Naive thymus-derived CD8-positive, alpha-beta T cell (primary cell): ENCODE results near the gene ABCG1. TPM values are rescaled to one million over a fixed set of nuclear protein-coding genes. Genes with fewer than 3 reads are reported as not detected.
A peak's percentile ranks its signal among the peaks of the same experiment; 100 is the strongest.

Experiments
- ATAC-seq, 2 donors: fragments of 150-1000 bp; cut with Tn5 transposase in 1 of 2; sonication (Bioruptor Pico), chemical (Tn5 transposase) in 1 of 2; 1 replicate in 1 of 2; 2 replicates in 1 of 2; pipeline ENCODE4 v1.10.0; 2021; ENCODE audit warnings: mild to moderate bottlenecking in 2 of 2, moderate library complexity in 2 of 2
- POLR2A ChIA-PET: fragments of 350-600 bp; sonication (Branson Sonifier 250); formaldehyde crosslinking; loops from one replicate; lab custom pipeline; 2021; ENCODE audit warnings: antibody characterized with exemption; lab: Charles Lee
- DNase-seq, 10 donors: peaks; one replicate each; pipeline versions ENCODE4 v3.0.0 to v3.0.0-alpha.2; 2020 to 2022
- H3K27ac Mint-ChIP-seq, 10 donors: one replicate each; pipeline ENCODE4 v1.8.0; 2020 to 2022; ENCODE audit warnings: mild to moderate bottlenecking in 10 of 10, mixed read lengths in 10 of 10, moderate library complexity in 4 of 10, inconsistent platforms in 1 of 10
- H3K27me3 Mint-ChIP-seq, 5 donors: one replicate each; pipeline ENCODE4 v1.8.0; 2021 to 2022; ENCODE audit warnings: mixed read lengths in 5 of 5
- H3K36me3 Mint-ChIP-seq, 3 donors: one replicate each; pipeline ENCODE4 v1.8.0; 2020 to 2022; ENCODE audit warnings: mixed read lengths in 3 of 3, mild to moderate bottlenecking in 2 of 3, inconsistent platforms in 1 of 3
- H3K4me1 Mint-ChIP-seq, 4 donors: one replicate each; pipeline ENCODE4 v1.8.0; 2021 to 2022; ENCODE audit warnings: mixed read lengths in 4 of 4
- H3K4me3 Mint-ChIP-seq, 10 donors: one replicate each; pipeline ENCODE4 v1.8.0; 2020 to 2022; ENCODE audit warnings: mild to moderate bottlenecking in 10 of 10, mixed read lengths in 10 of 10, moderate library complexity in 6 of 10, inconsistent platforms in 1 of 10
- H3K9me3 Mint-ChIP-seq, 9 donors: one replicate each; pipeline ENCODE4 v1.8.0; 2020 to 2022; ENCODE audit warnings: mixed read lengths in 9 of 9, mild to moderate bottlenecking in 3 of 9, inconsistent platforms in 1 of 9, moderate library complexity in 1 of 9
- polyA plus RNA-seq, 3 donors: library from polyadenylated mRNA; unstranded; fragments of 300-500 nt; fragmentation: Illumina TruSeq; gene quantifications; one replicate each; pipeline ENCODE4 v1.2.3, GENCODE V29; 2021
- total RNA-seq, 8 experiments: library from RNA in 2 of 8; stranded (reverse) in 2 of 8; gene quantifications; one replicate each; pipeline ENCODE4 v1.2.3 and lab custom pipeline; 2021 to 2026

ABCG1 gene
- total and polyA plus RNA-seq, 5 experiments from 2014 or later = 0.93 to 17.5 (median 11.2) TPM

GRCh38 chr21:42193721-42194120 is 25.2 kb upstream of the ABCG1 start:
- Mint-ChIP-seq H3K36me3 (no peaks in the 10 kb centered on the region), H3K27ac (peak overlapping the region; percentile 24 to 98 (median 86)), H3K9me3 (no peaks in the 10 kb centered on the region), H3K4me1 (peaks cover 45 to 82% (median 71%) of the 10 kb centered on the region in 4 donors), H3K4me3 (peak overlapping the region in 6 of 10 donors; percentile 7 to 78 (median 71)), H3K27me3 (no peaks in the 10 kb centered on the region)
- POLR2A ChIA-PET = interaction anchor here (1.0 to 9.5 kb wide), 4 partner anchors 26 to 205 kb away, joined by 4 to 94 read pairs (median 9); no protein-coding TSS in a partner anchor
- peak in 1 of 2 donors; percentile 4 for ATAC-seq
- no peak for DNase-seq

DNA sequence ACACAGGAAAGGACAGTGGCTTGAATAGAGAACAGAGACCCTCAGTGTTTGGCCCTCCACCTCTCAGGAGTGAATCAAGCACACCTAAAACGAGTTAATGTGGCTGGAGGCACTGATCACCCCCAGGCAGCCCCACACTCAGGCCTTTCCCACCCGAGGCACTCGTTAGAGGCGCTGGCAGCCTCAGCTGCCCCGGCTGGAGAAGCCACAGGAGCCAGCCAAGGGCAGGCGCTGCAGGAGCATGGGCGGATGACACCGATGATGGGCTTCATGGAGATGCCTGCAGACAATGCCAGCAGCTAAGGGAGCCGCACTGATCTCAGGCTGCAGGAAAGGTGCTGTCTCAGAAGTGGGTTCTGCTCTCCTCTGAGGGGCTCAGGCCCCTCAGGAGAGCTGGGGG is 24.1 kb upstream of the ABCG1 start:
- Mint-ChIP-seq H3K4me3 (no peak overlapping the region), H3K9me3 (no peaks in the 10 kb centered on the region), H3K4me1 (peaks cover 49 to 85% (median 80%) of the 10 kb centered on the region in 4 donors), H3K27me3 (no peaks in the 10 kb centered on the region), H3K27ac (peak overlapping the region in 7 of 10 donors; percentile 20 to 84 (median 58)), H3K36me3 (no peaks in the 10 kb centered on the region)
- no peak for DNase-seq
- no peak for ATAC-seq
- POLR2A ChIA-PET = no interaction called here

DNA sequence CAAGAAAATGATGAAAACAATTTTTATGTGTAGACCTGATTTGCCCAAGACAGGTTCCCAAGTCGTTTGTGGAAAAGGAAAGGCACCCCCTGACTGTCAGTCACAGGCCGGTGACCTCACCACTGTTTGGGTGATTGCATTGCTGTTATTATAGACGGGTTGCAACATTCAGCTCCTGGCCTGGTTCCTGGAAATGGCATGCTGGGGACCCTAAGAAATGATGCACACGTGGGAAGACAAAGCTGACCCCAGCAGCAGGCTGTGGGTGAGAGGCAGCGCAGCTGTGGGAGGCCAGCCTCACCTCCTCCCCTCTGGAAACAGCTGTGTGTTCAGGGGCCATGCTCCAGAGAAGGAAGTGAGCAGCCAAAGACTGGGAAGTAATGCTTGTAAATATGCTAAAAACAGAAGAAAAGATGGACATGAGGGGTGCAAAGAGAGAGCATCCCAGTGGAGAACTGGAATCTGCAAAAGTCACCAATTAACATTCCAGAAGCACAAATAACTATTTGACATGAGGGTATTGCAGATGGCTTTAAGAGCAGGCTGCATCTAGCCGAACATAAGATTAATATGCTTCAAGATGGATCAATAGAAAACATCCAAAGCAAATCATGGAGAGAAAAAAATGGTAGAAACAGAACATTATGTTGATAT is 23.4 kb upstream of the ABCG1 start:
- peak overlapping the region in 1 of 10 donors; percentile 36 for H3K4me3 Mint-ChIP-seq
- peaks cover 45 to 85% (median 83%) of the 10 kb centered on the region in 4 donors for H3K4me1 Mint-ChIP-seq
- ATAC-seq (no peak), DNase-seq (no peak)
- H3K9me3 Mint-ChIP-seq = no peaks in the 10 kb centered on the region
- peak overlapping the region; percentile 15 to 84 (median 42) for H3K27ac Mint-ChIP-seq
- no peaks in the 10 kb centered on the region for H3K36me3 Mint-ChIP-seq
- POLR2A ChIA-PET = no interaction called here
- no peaks in the 10 kb centered on the region for H3K27me3 Mint-ChIP-seq

DNA sequence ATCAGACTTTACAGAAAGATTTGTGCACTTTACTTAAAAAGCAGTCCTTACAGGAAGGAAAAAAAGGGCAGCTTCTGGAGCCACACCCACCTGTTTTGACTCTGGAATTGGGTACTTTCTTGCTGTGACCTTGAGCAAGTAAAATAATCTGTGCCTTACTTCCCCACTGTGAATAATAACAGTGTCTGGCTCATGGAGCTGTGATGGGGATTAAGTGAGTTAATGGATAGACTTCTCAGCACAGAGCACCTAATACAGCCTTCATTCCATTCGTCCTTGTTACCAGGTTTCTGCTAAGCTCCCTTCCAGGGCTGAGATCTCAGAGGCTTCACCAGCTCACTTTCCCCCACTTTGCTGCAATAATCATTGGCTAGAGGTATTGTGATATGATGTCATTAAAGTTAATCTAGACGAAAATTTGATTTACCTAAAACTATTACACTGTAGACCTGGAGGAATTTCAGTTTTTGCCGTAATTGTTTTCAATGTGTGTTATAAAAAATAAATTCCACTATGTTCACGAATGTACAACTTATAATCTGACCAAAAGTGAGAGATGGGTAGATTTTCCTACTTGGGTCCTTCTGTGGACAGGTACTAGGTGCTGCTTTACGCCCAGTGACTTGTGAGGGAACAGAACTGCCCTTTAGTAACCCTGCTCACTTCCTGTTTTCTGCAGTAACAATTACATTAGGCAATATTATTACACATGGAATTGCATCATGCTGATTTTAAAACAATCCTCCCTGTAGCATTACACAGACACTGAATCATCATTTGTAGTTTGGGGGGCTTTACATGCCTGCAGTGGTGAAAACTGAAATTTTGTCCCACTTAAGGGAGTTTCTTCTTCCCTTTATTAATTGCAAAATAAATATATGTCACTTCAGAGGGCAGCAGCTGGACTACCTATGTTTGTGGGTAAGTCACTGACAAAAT is 19.7 kb upstream of the ABCG1 start:
- H3K9me3 Mint-ChIP-seq = no peaks in the 10 kb centered on the region
- no peaks in the 10 kb centered on the region for H3K36me3 Mint-ChIP-seq
- peak overlapping the region in 9 of 10 donors; percentile 26 to 72 (median 67) for H3K4me3 Mint-ChIP-seq
- POLR2A ChIA-PET = interaction anchor here (0.8 to 3.4 kb wide), 6 partner anchors 9 to 136 kb away, joined by 3 to 20 read pairs (median 4); partner anchors contain the start of gene ABCG1
- H3K27me3 Mint-ChIP-seq = no peaks in the 10 kb centered on the region
- peaks cover 36 to 75% (median 70%) of the 10 kb centered on the region in 4 donors for H3K4me1 Mint-ChIP-seq
- H3K27ac Mint-ChIP-seq = peak overlapping the region; percentile 45 to 93 (median 83)
- ATAC-seq = peak; percentile 67 to 81
- DNase-seq = peak in 4 of 10 donors; percentile 30 to 60 (median 47)

DNA sequence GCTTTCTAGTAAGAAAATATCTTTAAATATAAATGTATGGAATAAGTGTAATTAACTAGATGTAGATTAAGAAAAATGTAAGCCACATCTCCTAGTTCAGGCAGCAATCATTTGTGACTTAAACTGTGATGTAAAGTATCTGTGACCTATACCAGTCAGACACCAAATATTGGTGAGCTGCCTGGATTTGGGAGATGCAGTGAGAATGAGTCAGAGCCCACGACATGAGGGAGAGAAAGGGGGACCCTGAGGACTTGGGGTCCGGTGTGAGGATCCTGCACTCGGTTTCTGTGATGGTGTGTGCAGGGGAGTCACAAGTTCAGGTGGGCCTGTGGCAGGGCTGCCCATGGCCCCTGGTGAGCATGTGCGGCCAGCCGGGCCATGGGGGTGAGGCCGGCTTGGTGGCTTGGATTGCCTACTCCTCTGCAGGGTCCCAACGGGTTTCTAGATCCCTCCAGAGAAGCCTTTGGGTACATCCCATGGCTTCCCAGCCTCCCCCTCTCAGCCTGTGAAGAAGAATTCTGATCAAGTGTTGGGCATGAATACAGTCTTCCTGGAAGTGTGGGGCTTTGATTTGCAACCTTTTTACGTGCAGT is 19.0 kb upstream of the ABCG1 start:
- Mint-ChIP-seq H3K4me1 (peaks cover 34 to 69% (median 64%) of the 10 kb centered on the region in 4 donors), H3K27me3 (no peaks in the 10 kb centered on the region), H3K4me3 (peak overlapping the region in 8 of 10 donors; percentile 3 to 70 (median 30)), H3K36me3 (no peaks in the 10 kb centered on the region), H3K27ac (peak overlapping the region in 8 of 10 donors; percentile 64 to 93 (median 88)), H3K9me3 (no peaks in the 10 kb centered on the region)
- POLR2A ChIA-PET = interaction anchor here (1.2 to 3.4 kb wide), 4 partner anchors 10 to 29 kb away, joined by 4 to 20 read pairs (median 10); partner anchors contain the start of gene ABCG1
- no peak for ATAC-seq
- DNase-seq = no peak

GRCh38 chr21:42200906-42201614 is 17.9 kb upstream of the ABCG1 start:
- DNase-seq (peak in 6 of 10 donors; percentile 16 to 80 (median 64)), ATAC-seq (peak; percentile 62 to 80)
- POLR2A ChIA-PET = interaction anchor here (0.7 to 3.4 kb wide), 8 partner anchors 13 to 128 kb away, joined by 3 to 20 read pairs (median 4); partner anchors contain the start of gene ABCG1
- H3K4me1 Mint-ChIP-seq = peaks cover 26 to 60% (median 54%) of the 10 kb centered on the region in 4 donors
- no peaks in the 10 kb centered on the region for H3K9me3 Mint-ChIP-seq
- H3K36me3 Mint-ChIP-seq = no peaks in the 10 kb centered on the region
- no peaks in the 10 kb centered on the region for H3K27me3 Mint-ChIP-seq
- H3K27ac Mint-ChIP-seq = peak overlapping the region; percentile 65 to 93 (median 87)
- peak overlapping the region in 9 of 10 donors; percentile 27 to 73 (median 57) for H3K4me3 Mint-ChIP-seq

- peak overlapping the region; percentile 65 to 93 (median 87) for H3K27ac Mint-ChIP-seq
- DNase-seq (no peak), ATAC-seq (no peak)
- peak overlapping the region in 7 of 10 donors; percentile 20 to 73 (median 62) for H3K4me3 Mint-ChIP-seq
- H3K36me3 Mint-ChIP-seq = no peaks in the 10 kb centered on the region
- H3K9me3 Mint-ChIP-seq = no peaks in the 10 kb centered on the region
- no peaks in the 10 kb centered on the region for H3K27me3 Mint-ChIP-seq
- H3K4me1 Mint-ChIP-seq = peaks cover 24 to 60% (median 54%) of the 10 kb centered on the region in 4 donors
- POLR2A ChIA-PET = interaction anchor here (1.1 to 3.4 kb wide), 6 partner anchors 14 to 57 kb away, joined by 3 to 20 read pairs (median 6); partner anchors contain the start of gene ABCG1
Measured at GRCh38 chr21:42201615-42202161, 17.3 kb upstream of the ABCG1 start.

DNA sequence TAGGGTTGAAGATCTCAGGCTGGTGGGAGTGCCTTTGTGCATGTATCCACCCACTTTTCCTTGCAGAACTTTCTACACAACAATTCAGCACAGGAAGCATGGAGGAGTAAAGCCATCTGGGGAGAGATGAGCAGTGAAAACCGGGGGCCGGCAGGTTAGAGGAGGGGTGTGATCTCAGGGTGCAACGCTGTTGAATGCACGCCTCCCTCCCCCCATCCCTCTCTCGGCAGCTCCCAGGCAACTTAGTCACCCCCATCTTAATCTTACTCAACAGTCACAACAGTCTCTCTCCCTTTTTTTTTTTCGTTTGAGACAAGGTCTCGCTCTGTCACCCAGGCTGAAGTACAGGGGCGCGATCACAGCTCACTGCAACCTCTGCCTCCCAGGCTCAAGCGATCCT is 16.6 kb upstream of the ABCG1 start:
- peaks cover 22 to 56% (median 47%) of the 10 kb centered on the region in 4 donors for H3K4me1 Mint-ChIP-seq
- H3K27ac Mint-ChIP-seq = peak overlapping the region in 4 of 10 donors; percentile 61 to 87 (median 70)
- H3K4me3 Mint-ChIP-seq = peak overlapping the region in 2 of 10 donors; percentile 12 to 19

GRCh38 chr21:42203321-42203720 is 15.6 kb upstream of the ABCG1 start:
- H3K27ac Mint-ChIP-seq = peak overlapping the region in 1 of 10 donors; percentile 24

More for the DNA sequence above, 16.6 kb upstream of the ABCG1 start:
- no peaks in the 10 kb centered on the region for H3K36me3 Mint-ChIP-seq
- POLR2A ChIA-PET = interaction anchor here (1.4 kb wide), 1 partner anchor 16 kb away, joined by 5 read pairs; no protein-coding TSS in a partner anchor
- no peaks in the 10 kb centered on the region for H3K27me3 Mint-ChIP-seq
- DNase-seq (no peak), ATAC-seq (no peak)
- no peaks in the 10 kb centered on the region for H3K9me3 Mint-ChIP-seq

GRCh38 chr21:42203936-42204335 is 15.0 kb upstream of the ABCG1 start:
- POLR2A ChIA-PET = no interaction called here
- Mint-ChIP-seq H3K9me3 (no peaks in the 10 kb centered on the region), H3K27ac (peak overlapping the region in 1 of 10 donors; percentile 69), H3K4me3 (no peak overlapping the region), H3K27me3 (no peaks in the 10 kb centered on the region), H3K36me3 (no peaks in the 10 kb centered on the region), H3K4me1 (peaks cover 15 to 40% (median 35%) of the 10 kb centered on the region in 4 donors)
- no peak for DNase-seq
- ATAC-seq = no peak

More at GRCh38 chr21:42203321-42203720, 15.6 kb upstream of the ABCG1 start:
- Mint-ChIP-seq H3K4me1 (peaks cover 20 to 46% (median 41%) of the 10 kb centered on the region in 4 donors), H3K9me3 (no peaks in the 10 kb centered on the region), H3K27me3 (no peaks in the 10 kb centered on the region), H3K4me3 (no peak overlapping the region), H3K36me3 (no peaks in the 10 kb centered on the region)
- DNase-seq (no peak), ATAC-seq (no peak)
- POLR2A ChIA-PET = no interaction called here

GRCh38 chr21:42207426-42207825 is 11.5 kb upstream of the ABCG1 start:
- no peak overlapping the region for H3K4me3 Mint-ChIP-seq
- no peak for ATAC-seq

More at GRCh38 chr21:42207426-42207825, 11.5 kb upstream of the ABCG1 start:
- Mint-ChIP-seq H3K27me3 (no peaks in the 10 kb centered on the region), H3K4me1 (peaks cover 0 to 6% (median 3%) of the 10 kb centered on the region in 4 donors), H3K9me3 (no peaks in the 10 kb centered on the region), H3K36me3 (no peaks in the 10 kb centered on the region), H3K27ac (no peak overlapping the region)
- POLR2A ChIA-PET = no interaction called here
- no peak for DNase-seq
